NB4 (cell line): ENCODE measurements around the gene ERBB3.

Experiments
- MAX ChIP-seq: IDR thresholded peaks from 2 replicates; pipeline ENCODE4 v1.6.1; 2011; ENCODE audit warnings: low read depth, low read length
- TF ChIP-seq, protein P1 (sequence below): IDR thresholded peaks from one replicate; pipeline ENCODE4 v1.5.1; 2012; ENCODE audit warnings: low read depth, low read length

- TF ChIP-seq, protein P1, sequence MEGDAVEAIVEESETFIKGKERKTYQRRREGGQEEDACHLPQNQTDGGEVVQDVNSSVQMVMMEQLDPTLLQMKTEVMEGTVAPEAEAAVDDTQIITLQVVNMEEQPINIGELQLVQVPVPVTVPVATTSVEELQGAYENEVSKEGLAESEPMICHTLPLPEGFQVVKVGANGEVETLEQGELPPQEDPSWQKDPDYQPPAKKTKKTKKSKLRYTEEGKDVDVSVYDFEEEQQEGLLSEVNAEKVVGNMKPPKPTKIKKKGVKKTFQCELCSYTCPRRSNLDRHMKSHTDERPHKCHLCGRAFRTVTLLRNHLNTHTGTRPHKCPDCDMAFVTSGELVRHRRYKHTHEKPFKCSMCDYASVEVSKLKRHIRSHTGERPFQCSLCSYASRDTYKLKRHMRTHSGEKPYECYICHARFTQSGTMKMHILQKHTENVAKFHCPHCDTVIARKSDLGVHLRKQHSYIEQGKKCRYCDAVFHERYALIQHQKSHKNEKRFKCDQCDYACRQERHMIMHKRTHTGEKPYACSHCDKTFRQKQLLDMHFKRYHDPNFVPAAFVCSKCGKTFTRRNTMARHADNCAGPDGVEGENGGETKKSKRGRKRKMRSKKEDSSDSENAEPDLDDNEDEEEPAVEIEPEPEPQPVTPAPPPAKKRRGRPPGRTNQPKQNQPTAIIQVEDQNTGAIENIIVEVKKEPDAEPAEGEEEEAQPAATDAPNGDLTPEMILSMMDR: peak; percentile 98
- TF ChIP-seq MAX: no peak
These were observed 5.1 kb downstream of the ERBB3 start for GRCh38 chr12:56084958-56085543.
